Stimulated activated CD4-positive, alpha-beta T cell treated with anti-CD3 and anti-CD28 coated beads, Interleukin-2, amount 100 ng/mL, for 4 hours (primary cell): ENCODE results near the gene TICAM1.
A peak's percentile ranks its signal among the peaks of the same experiment; 100 is the strongest.
"Not testable (repeated sequence)": the region's sequence is repeated elsewhere in the genome, so short reads cannot be mapped to it uniquely, and the experiment has no call there.

Source experiments
- DNase-seq: peaks from one replicate; pipeline ENCODE4 v3.0.0-alpha.2; 2020; ENCODE audit warnings: low read depth

TICAM1 gene

GRCh38 chr19:4803736-4804695, 27.5 kb downstream of the TICAM1 start:
- DNase-seq: peak; percentile 49

DNA sequence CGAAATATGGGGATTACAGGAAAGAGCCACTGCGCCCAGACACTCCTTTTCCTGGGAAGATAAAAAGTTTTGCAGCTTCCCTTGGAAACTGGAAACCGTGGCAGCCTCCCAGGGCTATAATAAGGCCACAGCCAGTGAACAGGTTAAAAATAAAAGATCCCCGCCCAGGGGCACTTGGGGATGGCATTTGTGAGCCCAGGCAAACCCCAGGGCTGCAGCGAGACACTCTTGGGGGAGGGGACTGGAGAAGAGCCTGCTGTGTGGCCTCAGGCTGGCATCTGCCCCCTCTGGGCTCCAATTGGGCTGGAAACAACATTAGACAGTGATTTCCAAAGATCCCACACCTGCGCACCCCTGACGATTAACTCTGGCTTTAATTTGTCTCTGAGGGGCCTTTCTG, 28.8 kb downstream of the TICAM1 start:
- no peak for DNase-seq

- no peak for DNase-seq
These were observed 30.4 kb downstream of the TICAM1 start for GRCh38 chr19:4801085-4801619.

DNA sequence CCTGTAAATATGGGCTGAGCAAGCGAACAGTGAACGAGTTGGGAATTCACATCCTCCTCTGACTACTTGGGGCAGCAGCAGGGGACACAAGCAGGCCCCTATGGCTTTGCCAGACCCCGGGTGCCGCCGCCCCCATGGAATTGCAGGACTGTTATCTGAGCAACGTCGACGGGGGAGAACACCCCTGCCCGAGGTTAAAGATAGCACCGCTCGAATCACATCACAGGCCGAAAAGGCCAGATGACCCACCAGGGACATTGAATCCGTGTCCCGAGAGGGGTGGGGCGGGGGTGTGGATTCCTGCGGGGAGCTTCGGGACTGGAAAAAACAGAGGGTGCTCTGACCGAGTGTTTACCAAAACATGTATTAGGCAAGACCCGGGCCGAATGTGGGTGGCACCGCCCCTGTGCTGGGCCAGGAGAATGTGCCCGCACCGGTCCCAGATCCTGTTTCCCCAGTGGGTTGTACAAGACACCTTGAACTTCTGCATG, 30.9 kb downstream of the TICAM1 start:
- DNase-seq: no peak

DNA sequence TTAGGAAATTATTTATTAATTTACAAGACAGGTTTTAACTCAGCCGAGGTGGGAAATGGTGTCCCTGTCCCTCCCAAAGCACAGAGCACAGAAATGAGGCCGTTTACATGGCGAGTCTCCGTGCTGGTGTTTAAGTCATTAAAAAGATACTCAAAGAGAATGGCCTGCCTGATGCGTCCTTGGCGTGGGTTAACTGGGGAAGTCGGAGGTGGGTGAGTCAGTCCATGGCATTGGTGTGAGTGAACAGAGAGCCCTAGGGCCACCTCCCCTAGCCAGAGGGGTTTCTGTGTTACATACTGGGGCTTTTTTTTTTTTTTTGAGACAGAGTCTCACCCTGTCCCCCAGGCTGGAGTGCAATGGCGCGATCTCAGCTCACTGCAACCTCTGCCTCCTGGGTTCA, 36.1 kb downstream of the TICAM1 start:
- DNase-seq: no peak

DNA sequence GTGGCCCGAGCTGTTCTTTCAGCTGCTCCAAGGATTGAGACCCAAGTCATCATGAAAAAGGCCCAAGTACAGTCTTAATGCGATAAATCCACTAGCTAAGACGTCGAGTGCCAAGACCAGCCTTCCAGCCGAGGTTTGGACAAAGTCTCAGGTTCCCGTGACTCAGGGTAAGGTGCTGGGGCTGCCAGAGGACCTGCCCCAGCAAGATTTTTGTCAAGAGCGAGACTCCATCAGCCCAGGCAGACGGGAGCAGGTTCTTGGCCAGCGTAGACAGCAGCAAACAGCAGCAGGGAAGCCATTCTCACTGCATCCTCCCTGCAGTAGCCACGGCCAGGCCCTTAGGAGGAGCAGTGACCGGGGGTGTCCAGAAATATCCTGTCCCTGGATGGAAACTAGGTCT, 36.5 kb downstream of the TICAM1 start:
- no peak for DNase-seq

DNA sequence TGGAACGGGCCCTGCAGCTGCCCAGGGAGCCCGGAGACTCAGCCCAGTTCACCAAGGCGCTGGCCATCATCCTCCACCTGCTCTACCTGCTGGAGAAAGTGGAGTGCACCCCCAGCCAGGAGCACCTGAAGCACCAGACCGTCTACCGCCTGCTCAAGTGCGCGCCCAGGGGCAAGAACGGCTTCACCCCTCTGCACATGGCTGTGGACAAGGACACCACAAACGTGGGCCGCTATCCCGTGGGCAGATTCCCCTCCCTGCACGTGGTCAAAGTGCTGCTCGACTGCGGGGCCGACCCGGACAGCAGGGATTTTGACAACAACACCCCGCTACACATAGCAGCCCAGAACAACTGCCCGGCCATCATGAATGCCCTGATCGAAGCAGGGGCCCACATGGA, 38.2 kb downstream of the TICAM1 start:
- not testable (repeated sequence) for DNase-seq

GRCh38 chr19:4792866-4793195, 38.7 kb downstream of the TICAM1 start:
- not testable (repeated sequence) for DNase-seq

DNA sequence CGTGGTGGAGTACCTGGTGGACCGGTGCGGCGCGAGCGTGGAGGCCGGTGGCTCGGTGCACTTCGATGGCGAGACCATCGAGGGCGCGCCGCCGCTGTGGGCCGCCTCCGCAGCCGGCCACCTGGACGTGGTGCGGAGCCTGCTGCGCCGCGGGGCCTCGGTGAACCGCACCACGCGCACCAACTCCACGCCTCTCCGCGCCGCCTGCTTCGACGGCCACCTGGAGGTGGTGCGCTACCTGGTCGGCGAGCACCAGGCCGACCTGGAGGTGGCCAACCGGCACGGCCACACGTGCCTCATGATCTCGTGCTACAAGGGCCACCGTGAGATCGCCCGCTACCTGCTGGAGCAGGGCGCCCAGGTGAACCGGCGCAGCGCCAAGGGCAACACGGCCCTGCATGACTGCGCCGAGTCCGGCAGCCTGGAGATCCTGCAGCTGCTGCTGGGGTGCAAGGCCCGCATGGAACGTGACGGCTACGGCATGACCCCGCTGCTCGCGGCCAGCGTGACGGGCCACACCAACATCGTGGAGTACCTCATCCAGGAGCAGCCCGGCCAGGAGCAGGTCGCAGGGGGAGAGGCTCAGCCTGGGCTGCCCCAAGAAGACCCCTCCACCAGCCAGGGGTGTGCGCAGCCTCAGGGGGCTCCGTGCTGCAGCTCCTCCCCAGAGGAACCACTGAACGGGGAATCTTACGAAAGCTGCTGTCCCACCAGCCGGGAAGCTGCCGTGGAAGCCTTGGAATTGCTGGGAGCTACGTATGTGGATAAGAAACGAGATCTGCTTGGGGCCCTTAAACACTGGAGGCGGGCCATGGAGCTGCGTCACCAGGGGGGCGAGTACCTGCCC, 39.3 kb downstream of the TICAM1 start:
- not testable (repeated sequence) for DNase-seq

GRCh38 chr19:4791183-4792018, 40.1 kb downstream of the TICAM1 start, which contains the start of gene FEM1A:
TSS of gene FEM1A (plus strand) at chr19:4791734. CDS start at chr19:4791855, 121 bp downstream.
- peak; percentile 98 for DNase-seq

DNA sequence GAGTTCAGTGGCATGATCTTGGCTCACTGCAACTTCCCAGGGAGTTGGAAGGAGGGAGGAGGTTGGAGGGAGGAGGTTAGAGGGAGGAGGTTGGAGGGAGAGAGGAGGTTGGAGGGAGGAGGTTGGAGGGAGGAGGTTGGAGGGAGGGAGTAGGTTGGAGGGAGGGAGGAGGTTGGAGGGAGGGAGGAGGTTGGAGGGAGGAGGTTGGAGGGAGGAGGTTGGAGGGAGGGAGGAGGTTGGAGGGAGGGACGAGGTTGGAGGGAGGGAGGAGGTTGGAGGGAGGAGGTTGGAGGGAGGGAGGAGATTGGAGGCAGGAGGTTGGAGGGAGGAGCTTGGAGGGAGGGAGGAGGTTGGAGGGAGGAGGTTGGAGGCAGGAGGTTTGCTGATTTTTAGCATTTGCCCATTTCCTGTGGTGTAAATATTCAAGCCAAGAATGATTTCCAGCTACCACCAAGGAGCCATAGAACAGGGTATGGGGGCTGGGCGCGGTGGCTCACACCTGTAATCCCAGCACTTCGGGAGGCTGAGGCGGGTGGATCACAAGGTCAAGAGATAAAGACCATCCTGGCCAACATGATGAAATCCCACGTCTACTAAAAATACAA, 45.0 kb downstream of the TICAM1 start:
- DNase-seq: not testable (repeated sequence)

DNA sequence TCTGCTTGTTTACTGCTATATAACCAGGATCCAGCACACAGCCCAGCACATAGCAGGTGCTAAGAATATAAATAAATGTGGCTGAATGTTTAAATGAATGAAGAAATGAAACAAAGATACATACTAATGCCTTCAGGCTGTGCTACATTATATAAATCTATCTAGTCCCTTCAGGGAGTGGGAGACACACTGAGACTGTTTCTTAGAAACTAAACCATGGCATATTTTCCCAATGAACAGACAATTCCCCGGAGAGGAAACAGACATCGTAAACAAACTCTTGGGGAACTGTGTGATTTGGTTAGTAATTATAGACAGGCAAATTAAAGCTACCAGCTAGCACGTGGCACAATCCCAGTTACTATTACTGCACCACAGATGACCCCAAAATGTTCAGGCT, 49.7 kb downstream of the TICAM1 start:
- DNase-seq: no peak

GRCh38 chr19:4780860-4781259, 50.7 kb downstream of the TICAM1 start:
- DNase-seq: no peak

GRCh38 chr19:4778124-4778523, 53.4 kb downstream of the TICAM1 start:
- DNase-seq: not testable (repeated sequence)

DNA sequence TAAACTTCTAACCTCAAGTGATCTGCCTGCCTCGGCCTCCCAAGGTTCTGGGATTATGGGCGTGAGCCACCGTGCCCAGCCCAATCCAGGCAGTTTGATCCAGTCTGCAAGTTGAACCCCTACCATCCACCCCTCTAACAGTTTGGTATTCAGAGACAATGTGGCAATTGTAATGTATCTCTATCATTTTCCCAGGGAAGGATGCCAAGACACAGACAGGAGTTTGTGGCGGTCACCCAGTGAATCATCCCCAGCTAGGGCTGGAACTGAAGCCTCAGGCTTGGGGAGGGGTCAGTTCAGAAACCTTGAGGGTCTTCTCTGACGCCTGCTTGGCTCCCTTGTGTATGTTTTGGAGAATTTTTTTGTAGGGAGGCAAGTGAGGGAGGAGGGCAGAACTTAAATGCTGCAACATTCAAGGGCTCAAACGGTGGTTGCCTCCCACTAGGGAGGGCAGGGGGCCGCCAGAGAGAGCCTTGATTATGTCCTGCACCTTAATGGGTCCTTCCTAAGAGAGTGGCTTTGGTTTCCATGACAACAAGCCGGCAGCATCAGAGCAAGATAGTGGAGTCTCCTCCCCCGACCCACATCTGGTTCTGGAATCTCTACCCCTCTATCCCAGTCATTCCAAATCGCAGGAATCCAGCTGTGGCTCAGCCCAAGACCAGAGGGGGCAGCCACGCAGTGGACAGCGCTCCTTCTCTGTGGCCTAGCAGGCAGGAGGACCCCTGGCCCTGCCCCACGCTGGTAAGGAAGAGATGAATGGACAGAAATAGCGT, 54.9 kb downstream of the TICAM1 start:
- DNase-seq: no peak

DNA sequence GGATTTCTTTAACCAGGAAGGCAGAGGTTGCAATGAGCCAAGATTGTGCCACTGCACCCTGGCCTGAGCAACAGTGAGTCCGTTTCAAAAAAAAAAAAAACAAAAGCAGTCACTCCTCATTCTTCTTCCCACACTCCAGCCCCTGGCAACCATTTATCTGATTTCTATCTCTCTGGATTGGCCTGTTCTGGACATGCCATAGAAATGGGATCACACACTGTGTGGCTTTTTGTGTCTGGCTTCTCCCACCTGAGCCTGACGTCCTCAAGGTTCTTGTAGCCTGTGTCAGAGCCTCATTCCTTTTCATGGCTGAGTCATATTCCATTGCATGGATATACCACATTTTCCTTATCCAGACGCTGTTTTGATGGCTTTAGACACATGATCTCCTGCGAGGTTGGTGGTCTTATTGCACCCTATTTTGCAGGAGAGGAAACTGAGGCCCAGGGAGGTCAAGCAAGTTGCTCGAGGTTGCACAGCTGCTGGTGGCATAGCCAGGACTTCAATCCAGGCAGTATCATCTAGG, 55.8 kb downstream of the TICAM1 start:
- no peak for DNase-seq

DNA sequence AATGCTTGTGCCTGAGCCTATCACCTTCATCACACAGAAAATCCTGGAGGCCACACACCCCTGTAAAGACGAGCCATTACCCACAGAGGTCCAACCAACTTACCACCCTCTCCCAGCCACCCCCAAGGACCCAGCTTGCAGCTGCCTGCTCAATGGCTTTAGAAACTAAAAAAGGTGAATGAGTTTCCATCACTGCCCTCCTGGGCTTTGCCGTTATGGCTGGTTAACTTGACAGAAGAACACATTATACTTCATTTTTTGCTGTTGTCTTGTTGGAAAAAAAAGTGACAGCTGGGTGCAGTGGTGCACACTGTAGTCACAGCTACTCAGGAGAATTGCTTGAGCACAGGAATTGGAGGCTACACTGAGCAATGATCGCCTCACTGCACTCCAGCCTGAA, 57.4 kb downstream of the TICAM1 start:
- DNase-seq: no peak

DNA sequence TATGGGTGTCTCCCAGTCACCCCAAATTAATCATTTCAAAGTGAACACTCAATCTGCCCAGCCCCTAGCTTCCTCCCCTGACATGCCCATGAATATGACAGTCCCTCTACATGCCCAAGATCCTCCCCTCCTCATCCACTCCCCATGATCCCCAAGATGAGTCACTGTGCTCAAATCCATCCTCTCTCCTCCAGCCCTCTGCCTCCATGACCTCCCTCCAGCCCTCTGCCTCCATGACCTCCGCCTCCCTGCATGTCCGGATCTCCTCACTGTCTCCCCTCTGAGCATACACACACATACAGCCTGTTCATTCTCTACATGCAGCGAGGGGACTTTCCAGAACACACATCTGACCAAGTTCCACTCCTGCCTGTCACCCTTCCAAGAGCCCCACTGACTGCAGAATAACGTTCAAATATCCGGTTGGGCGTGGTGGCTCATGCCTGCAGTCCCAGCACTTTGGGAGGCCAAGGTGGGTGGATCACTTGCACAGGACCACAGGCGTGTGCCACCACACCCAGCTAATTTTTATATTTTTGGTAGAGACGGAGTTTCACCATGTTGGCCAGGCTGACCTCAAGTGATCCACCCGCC, 58.4 kb downstream of the TICAM1 start:
- DNase-seq: no peak

- DNase-seq: no peak
These were observed 58.9 kb downstream of the TICAM1 start for GRCh38 chr19:4772566-4772965.
